Measurements from ENCODE around the gene YOD1.

The YOD1 gene

GRCh38 chr1:207079706-207080241, 28.8 kb upstream of the YOD1 start:
- H3F3A ChIP-seq (ENCODE audit: insufficient read depth): no peaks in the 10 kb centered on the region
- no peaks in the 10 kb centered on the region for H4K20me1 ChIP-seq (ENCODE audit: low read depth, low read length)
- H3K36me3 ChIP-seq (ENCODE audit: low read length): no peaks in the 10 kb centered on the region
- H3K27me3 ChIP-seq (ENCODE audit: low read length): no peaks in the 10 kb centered on the region
- no peak overlapping the region for H2AFZ ChIP-seq (ENCODE audit: low read depth, low read length, severe bottlenecking)
- no peak for TF ChIP-seq EZH2phosphoT487 (conservative IDR thresholded peaks at IDR 0.05; ENCODE audit: low read length)
- no peak for TF ChIP-seq CTCF (IDR thresholded peaks at IDR 0.05; ENCODE audit: insufficient read depth, low read length, poor library complexity, severe bottlenecking)
- H3K9ac ChIP-seq (ENCODE audit: low read length): no peak overlapping the region
- H3K9me2 ChIP-seq (replicated peaks; ENCODE audit: insufficient read depth, low read length): no peaks in the 10 kb centered on the region
- no peak overlapping the region for H3K4me2 ChIP-seq (ENCODE audit: low read depth, low read length, poor library complexity, severe bottlenecking)
- no peak overlapping the region for H3K27ac ChIP-seq (ENCODE audit: low read depth, low read length)
- H3K79me2 ChIP-seq (ENCODE audit: insufficient read depth, low read length): no peaks in the 10 kb centered on the region
- no peak overlapping the region for H3K4me3 ChIP-seq (ENCODE audit: insufficient read depth, low read length, poor library complexity, severe bottlenecking)
- no peaks in the 10 kb centered on the region for H3K9me3 ChIP-seq (ENCODE audit: insufficient read depth, low read length)

GRCh38 chr1:207078578-207079132, 27.6 kb upstream of the YOD1 start:
- no peak for TF ChIP-seq EZH2phosphoT487 (conservative IDR thresholded peaks at IDR 0.05; ENCODE audit: low read length)
- Histone ChIP-seq H3K9ac (ENCODE audit: low read length) (no peak overlapping the region), H2AFZ (ENCODE audit: low read depth, low read length, severe bottlenecking) (no peak overlapping the region), H3K79me2 (ENCODE audit: insufficient read depth, low read length) (no peaks in the 10 kb centered on the region), H3K4me3 (ENCODE audit: insufficient read depth, low read length, poor library complexity, severe bottlenecking) (no peak overlapping the region), H3K36me3 (ENCODE audit: low read length) (no peaks in the 10 kb centered on the region), H3K4me2 (ENCODE audit: low read depth, low read length, poor library complexity, severe bottlenecking) (no peak overlapping the region), H3K9me3 (ENCODE audit: insufficient read depth, low read length) (no peaks in the 10 kb centered on the region), H3K27ac (ENCODE audit: low read depth, low read length) (no peak overlapping the region), H3K9me2 (replicated peaks; ENCODE audit: insufficient read depth, low read length) (no peaks in the 10 kb centered on the region), H3F3A (ENCODE audit: insufficient read depth) (no peaks in the 10 kb centered on the region), H4K20me1 (ENCODE audit: low read depth, low read length) (no peaks in the 10 kb centered on the region), H3K27me3 (ENCODE audit: low read length) (no peaks in the 10 kb centered on the region)

- no peak overlapping the region for H3K4me3 ChIP-seq (ENCODE audit: insufficient read depth, low read length, poor library complexity, severe bottlenecking)
- H2AFZ ChIP-seq (ENCODE audit: low read depth, low read length, severe bottlenecking): no peak overlapping the region
- no peaks in the 10 kb centered on the region for H3K9me2 ChIP-seq (replicated peaks; ENCODE audit: insufficient read depth, low read length)
- peak; percentile 65 for TF ChIP-seq CTCF (IDR thresholded peaks at IDR 0.05; ENCODE audit: insufficient read depth, low read length, poor library complexity, severe bottlenecking)
- no peak for TF ChIP-seq EZH2phosphoT487 (conservative IDR thresholded peaks at IDR 0.05; ENCODE audit: low read length)
- H3F3A ChIP-seq (ENCODE audit: insufficient read depth): no peaks in the 10 kb centered on the region
- H3K9ac ChIP-seq (ENCODE audit: low read length): no peak overlapping the region
- H3K27me3 ChIP-seq (ENCODE audit: low read length): no peaks in the 10 kb centered on the region
- H3K79me2 ChIP-seq (ENCODE audit: insufficient read depth, low read length): no peaks in the 10 kb centered on the region
- no peaks in the 10 kb centered on the region for H4K20me1 ChIP-seq (ENCODE audit: low read depth, low read length)
- H3K36me3 ChIP-seq (ENCODE audit: low read length): no peaks in the 10 kb centered on the region
- H3K9me3 ChIP-seq (ENCODE audit: insufficient read depth, low read length): no peaks in the 10 kb centered on the region
- H3K27ac ChIP-seq (ENCODE audit: low read depth, low read length): no peak overlapping the region
- H3K4me2 ChIP-seq (ENCODE audit: low read depth, low read length, poor library complexity, severe bottlenecking): no peak overlapping the region
These were observed 26.7 kb upstream of the YOD1 start for GRCh38 chr1:207077470-207078377.

- no peaks in the 10 kb centered on the region for H3K9me3 ChIP-seq (ENCODE audit: insufficient read depth, low read length)
- no peaks in the 10 kb centered on the region for H4K20me1 ChIP-seq (ENCODE audit: low read depth, low read length)
- no peak overlapping the region for H2AFZ ChIP-seq (ENCODE audit: low read depth, low read length, severe bottlenecking)
- H3K9ac ChIP-seq (ENCODE audit: low read length): no peak overlapping the region
- no peaks in the 10 kb centered on the region for H3K27me3 ChIP-seq (ENCODE audit: low read length)
- H3K36me3 ChIP-seq (ENCODE audit: low read length): no peaks in the 10 kb centered on the region
- no peaks in the 10 kb centered on the region for H3K9me2 ChIP-seq (replicated peaks; ENCODE audit: insufficient read depth, low read length)
- H3K4me3 ChIP-seq (ENCODE audit: insufficient read depth, low read length, poor library complexity, severe bottlenecking): no peak overlapping the region
- no peak overlapping the region for H3K27ac ChIP-seq (ENCODE audit: low read depth, low read length)
- H3K4me2 ChIP-seq (ENCODE audit: low read depth, low read length, poor library complexity, severe bottlenecking): no peak overlapping the region
- H3K79me2 ChIP-seq (ENCODE audit: insufficient read depth, low read length): no peaks in the 10 kb centered on the region
- H3F3A ChIP-seq (ENCODE audit: insufficient read depth): no peaks in the 10 kb centered on the region
- TF ChIP-seq CTCF (IDR thresholded peaks at IDR 0.05; ENCODE audit: insufficient read depth, low read length, poor library complexity, severe bottlenecking) (no peak), EZH2phosphoT487 (conservative IDR thresholded peaks at IDR 0.05; ENCODE audit: low read length) (no peak)
These were observed 26.0 kb upstream of the YOD1 start for GRCh38 chr1:207077012-207077411.

Measured in SU-DHL-6 (cell line).